ENCODE results near the gene SH2D2A. TPM values are rescaled to one million over a fixed set of nuclear protein-coding genes. Genes with fewer than 3 reads are reported as not detected.

SH2D2A gene
- total RNA-seq, 4 donors from 2014 or later: 0.94 TPM; not detected in 3

DNA sequence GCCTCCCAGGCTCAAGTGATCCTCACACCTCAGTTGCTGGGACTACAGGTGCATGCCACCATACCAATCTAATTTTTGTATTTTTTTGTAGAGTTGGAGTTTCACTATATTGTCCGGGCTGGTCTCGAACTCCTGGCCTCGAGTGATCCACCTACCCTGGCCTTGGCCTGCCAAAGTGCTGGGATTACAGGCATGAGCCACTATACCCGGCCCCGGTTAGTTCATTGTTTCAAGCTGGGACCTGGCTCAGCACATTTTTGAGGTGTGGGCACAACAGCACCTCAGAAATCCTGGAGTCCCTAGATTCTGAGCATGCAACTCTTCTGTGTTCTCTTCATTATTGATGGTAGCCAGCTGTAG lies 21.3 kb downstream of the SH2D2A start:
- TF ChIP-seq, protein P1, sequence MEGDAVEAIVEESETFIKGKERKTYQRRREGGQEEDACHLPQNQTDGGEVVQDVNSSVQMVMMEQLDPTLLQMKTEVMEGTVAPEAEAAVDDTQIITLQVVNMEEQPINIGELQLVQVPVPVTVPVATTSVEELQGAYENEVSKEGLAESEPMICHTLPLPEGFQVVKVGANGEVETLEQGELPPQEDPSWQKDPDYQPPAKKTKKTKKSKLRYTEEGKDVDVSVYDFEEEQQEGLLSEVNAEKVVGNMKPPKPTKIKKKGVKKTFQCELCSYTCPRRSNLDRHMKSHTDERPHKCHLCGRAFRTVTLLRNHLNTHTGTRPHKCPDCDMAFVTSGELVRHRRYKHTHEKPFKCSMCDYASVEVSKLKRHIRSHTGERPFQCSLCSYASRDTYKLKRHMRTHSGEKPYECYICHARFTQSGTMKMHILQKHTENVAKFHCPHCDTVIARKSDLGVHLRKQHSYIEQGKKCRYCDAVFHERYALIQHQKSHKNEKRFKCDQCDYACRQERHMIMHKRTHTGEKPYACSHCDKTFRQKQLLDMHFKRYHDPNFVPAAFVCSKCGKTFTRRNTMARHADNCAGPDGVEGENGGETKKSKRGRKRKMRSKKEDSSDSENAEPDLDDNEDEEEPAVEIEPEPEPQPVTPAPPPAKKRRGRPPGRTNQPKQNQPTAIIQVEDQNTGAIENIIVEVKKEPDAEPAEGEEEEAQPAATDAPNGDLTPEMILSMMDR (IDR thresholded peaks at IDR 0.05): no peak
- TF ChIP-seq POLR2A (IDR thresholded peaks at IDR 0.05) (no peak), EP300 (IDR thresholded peaks at IDR 0.05) (no peak), POLR2AphosphoS5 (IDR thresholded peaks at IDR 0.05) (no peak)
- Histone ChIP-seq H3K27me3 (no peaks in the 10 kb centered on the region), H3K27ac (no peak overlapping the region), H3K4me3 (no peak overlapping the region), H3K36me3 (peaks cover 5 to 100% of the 10 kb centered on the region in 2 donors), H3K4me1 (no peaks in the 10 kb centered on the region), H3K9me3 (no peaks in the 10 kb centered on the region)
- no peak for ATAC-seq
- 90 to 95% methylated on average over 2 to 4 of the region's 5 CpGs for WGBS, 2 donors (ENCODE audit: low coverage in 1 of 2)

DNA sequence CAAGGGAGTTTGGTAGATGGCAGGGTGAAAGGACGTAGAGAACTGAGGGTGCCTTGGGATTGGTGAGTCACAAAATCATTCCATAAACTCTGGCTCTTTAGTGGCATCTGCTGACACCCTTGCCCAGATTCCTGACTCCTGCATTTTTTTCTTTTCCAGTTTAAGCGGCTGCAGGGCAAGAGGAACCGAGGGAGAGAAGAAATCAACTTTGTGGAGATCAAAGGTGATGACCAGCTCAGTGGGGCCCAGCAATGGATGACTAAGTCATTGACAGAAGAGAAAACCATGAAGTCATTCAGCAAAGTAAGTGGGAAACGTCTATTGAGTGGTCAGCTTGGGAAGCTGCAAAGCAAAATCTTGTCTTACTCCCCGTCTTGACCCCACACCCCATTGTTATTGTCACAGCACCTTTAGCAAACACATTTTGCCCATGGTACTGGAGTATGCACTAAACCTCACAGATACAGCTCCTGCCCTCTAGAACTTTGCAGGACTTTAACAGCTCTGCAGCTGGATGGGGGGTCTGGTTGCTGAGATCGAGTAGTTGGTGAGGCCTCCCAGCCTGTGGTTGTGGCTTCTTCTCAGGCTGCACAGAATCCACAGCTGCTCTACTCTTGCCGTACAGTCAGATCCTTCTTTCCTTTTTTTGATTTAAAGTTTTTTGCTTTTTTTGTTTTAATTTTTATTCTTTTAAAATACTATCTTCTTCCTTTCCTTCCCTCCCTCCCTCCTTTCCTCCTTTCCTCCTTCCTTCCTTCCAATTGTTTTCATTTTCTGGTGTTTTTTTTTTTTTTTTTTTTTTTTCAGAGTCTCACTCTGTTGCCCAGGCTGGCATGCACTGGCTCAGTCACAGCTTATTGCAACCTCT lies 21.9 kb downstream of the SH2D2A start:
- TF ChIP-seq POLR2AphosphoS5 (IDR thresholded peaks at IDR 0.05) (no peak), POLR2A (IDR thresholded peaks at IDR 0.05) (no peak), EP300 (IDR thresholded peaks at IDR 0.05) (no peak)
- TF ChIP-seq, protein P1 (IDR thresholded peaks at IDR 0.05): no peak
- Histone ChIP-seq H3K4me3 (no peak overlapping the region), H3K4me1 (no peaks in the 10 kb centered on the region), H3K27me3 (no peaks in the 10 kb centered on the region), H3K27ac (no peak overlapping the region), H3K36me3 (peaks cover 4 to 100% of the 10 kb centered on the region in 2 donors), H3K9me3 (no peaks in the 10 kb centered on the region)
- ATAC-seq: no peak
- 65 to 69% methylated on average over 7 of the region's 7 CpGs for WGBS, 2 donors (ENCODE audit: low coverage in 1 of 2)

DNA sequence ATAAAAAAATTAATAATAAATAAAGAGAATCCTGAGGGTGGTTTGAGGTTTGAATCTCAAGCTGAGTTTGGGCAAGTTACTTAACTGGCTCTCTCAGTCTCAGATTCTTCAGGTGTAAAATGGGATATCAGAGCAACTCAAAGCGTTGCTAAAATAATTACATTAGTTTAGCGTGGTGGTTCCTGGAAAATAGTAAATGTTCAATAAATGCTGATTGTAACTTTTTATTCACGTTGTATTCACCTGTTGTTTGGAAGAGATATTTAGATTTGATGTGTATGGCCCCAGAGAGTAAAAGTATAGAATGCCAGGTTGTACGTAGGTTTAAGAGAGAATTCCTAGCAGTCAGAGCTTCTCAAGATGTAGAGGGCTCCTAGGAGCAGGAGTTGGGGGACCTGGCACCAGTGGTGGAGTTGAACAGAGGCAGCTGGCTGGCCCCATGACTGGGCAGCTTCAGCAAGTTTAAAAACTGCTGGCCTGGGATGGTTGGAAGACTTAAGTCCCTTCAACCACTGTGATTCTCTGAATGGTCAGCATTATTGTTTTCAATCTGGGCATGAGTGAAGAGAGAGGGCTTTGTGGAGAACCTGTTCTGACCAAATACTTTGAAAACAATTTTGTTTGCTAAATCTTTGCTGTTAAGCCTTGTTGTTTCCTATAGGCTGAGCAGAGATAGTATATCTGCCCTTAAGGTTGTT lies 26.9 kb downstream of the SH2D2A start:
- Histone ChIP-seq H3K36me3 (peaks cover 0 to 99% of the 10 kb centered on the region in 2 donors), H3K9me3 (no peaks in the 10 kb centered on the region), H3K4me3 (no peak overlapping the region), H3K27ac (no peak overlapping the region), H3K4me1 (no peaks in the 10 kb centered on the region), H3K27me3 (no peaks in the 10 kb centered on the region)
- WGBS, 2 donors (ENCODE audit: low coverage in 1 of 2): 80 to 83% methylated on average over 4 of the region's 4 CpGs
- TF ChIP-seq, protein P1 (IDR thresholded peaks at IDR 0.05): no peak
- TF ChIP-seq POLR2AphosphoS5 (IDR thresholded peaks at IDR 0.05) (no peak), EP300 (IDR thresholded peaks at IDR 0.05) (no peak), POLR2A (IDR thresholded peaks at IDR 0.05) (no peak)
- ATAC-seq: no peak

DNA sequence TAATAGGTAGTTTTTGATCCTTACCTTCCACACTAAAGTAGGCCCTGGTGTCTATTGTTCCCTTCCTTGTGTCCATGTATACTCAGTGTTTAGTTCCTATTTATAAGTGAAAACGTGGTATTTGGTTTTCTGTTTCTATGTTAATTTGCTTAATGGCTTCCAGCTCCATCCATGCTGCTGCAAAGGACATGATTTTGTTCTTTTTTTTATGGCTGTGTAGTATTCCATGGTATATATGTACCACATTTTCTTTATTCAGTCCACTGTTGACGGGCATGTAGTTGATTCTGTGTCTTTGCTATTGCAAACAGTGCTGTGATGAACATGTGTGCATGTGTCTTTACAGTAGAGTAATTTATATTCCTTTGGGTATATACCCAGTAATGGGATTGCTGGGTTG lies 28.5 kb downstream of the SH2D2A start:
- H3K27me3 ChIP-seq: no peaks in the 10 kb centered on the region
- TF ChIP-seq, protein P1 (IDR thresholded peaks at IDR 0.05): no peak
- TF ChIP-seq EP300 (IDR thresholded peaks at IDR 0.05) (no peak), POLR2A (IDR thresholded peaks at IDR 0.05) (no peak), POLR2AphosphoS5 (IDR thresholded peaks at IDR 0.05) (no peak)
- WGBS, 2 donors (ENCODE audit: low coverage in 1 of 2): 75 to 86% methylated on average over 2 of the region's 2 CpGs
- no peak for ATAC-seq
- H3K4me1 ChIP-seq: no peaks in the 10 kb centered on the region
- H3K9me3 ChIP-seq: no peaks in the 10 kb centered on the region
- no peak overlapping the region for H3K4me3 ChIP-seq
- peaks cover 0 to 99% of the 10 kb centered on the region in 2 donors for H3K36me3 ChIP-seq
- no peak overlapping the region for H3K27ac ChIP-seq
